HG03066 (cell line): ENCODE data around the gene TMPRSS3.
"Not testable (repeated sequence)": the region's sequence is repeated elsewhere in the genome, so short reads cannot be mapped to it uniquely, and the experiment has no call there.

ENCODE experiments used
- ATAC-seq: cut with Tn5 transposase; IDR thresholded peaks from one replicate; pipeline ENCODE4 v1.9.1; 2021; ENCODE audit warnings: low read depth; ENCODE audit not compliant: unreplicated experiment

TMPRSS3 gene

DNA sequence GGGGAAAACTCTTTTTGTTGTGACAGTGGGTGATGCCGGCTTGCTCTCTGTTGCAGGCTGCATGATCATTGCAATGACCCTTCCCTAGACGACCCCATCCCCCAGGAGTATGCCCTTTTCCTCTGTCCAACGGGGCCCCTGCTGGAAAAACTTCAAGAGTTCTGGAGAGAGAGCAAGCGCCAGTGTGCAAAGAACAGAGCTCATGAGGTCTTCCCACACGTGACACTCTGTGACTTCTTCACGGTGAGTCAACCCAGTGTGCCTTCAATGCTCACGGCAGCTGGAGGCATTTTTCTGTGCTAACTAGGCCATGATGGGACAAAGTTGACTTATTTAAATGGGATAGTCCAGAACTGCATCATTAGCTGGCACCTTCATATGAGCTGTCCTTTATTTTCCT, 13.5 kb upstream of the TMPRSS3 start:
- ATAC-seq: no peak

DNA sequence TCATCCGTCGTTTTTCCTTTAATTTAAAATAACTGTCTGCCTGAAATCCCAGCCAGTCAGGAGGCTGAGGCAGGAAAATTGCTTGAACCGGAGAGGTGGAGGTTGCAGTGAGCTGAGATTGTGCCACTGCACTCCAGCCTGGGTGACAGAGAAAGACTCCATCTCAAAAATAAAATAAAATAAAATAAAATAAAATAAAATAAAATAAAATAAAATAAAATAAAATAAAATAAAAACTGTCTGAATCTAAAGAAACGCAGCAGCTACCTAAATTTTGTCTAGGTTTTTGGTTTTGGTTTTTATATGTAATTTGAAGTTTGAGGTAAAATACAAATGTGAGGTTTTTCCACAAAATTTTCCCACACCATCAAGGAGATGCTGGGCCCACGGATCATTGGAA, 12.9 kb upstream of the TMPRSS3 start:
- ATAC-seq: not testable (repeated sequence)

GRCh38 chr21:42407476-42407875, 11.6 kb upstream of the TMPRSS3 start:
- no peak for ATAC-seq

GRCh38 chr21:42406866-42407265, 11.0 kb upstream of the TMPRSS3 start:
- no peak for ATAC-seq

- no peak for ATAC-seq
Observed at GRCh38 chr21:42406201-42406621, 10.4 kb upstream of the TMPRSS3 start.

GRCh38 chr21:42405064-42406013, 9.5 kb upstream of the TMPRSS3 start:
- ATAC-seq: no peak

DNA sequence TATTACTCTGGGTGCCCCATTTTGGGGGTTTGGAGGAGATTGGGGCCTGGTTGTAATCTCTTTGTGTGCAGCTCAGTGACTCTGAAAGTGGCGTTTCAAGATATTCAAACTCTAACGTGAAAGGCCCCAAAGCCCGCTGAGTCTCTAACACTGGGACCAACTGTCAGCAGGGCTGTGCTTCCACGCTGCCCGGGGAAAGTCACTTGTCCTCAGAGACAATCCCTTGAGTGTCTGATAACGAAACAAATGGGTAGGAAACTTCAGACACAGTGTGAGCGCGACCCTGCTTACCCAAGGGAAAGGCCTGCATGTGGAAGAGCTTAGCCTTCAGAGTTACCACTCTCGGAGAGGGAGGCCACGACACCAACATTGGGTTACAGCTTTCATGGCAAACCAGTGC, 8.7 kb upstream of the TMPRSS3 start:
- ATAC-seq: no peak

DNA sequence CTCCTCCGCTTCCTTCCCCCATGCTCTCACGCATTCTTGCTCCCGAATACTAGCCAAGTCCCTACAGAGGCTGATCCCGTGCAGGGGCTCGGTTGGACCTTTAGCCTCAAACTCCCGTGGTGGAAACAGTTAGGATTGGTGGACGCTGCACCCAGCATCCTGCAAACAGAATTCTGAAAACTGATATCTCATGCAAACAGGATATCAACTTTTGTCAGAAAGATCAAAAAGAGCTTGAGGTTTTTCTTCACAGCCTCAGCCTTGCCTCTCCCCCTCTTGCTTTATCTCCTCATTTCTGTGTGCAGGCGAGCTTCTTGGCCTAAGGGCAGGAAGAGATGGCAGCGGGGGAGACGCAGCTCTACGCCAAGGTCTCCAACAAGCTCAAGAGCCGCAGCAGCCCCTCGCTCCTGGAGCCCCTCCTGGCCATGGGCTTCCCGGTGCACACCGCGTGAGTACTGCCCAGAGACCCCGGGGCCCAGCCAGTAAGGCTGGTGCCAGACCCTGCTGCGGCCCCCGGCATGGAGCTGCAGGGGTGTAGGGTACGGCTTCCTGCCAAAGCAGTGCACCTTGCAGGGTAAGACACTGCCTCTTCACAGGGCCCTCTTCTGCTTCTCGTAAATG, 7.9 kb upstream of the TMPRSS3 start, which contains the start of gene UBASH3A:
Gene UBASH3A (plus strand): TSS at position 292 of the 621 bp plus-strand sequence. CDS start 44 bp downstream, at position 336.
- ATAC-seq: no peak

DNA sequence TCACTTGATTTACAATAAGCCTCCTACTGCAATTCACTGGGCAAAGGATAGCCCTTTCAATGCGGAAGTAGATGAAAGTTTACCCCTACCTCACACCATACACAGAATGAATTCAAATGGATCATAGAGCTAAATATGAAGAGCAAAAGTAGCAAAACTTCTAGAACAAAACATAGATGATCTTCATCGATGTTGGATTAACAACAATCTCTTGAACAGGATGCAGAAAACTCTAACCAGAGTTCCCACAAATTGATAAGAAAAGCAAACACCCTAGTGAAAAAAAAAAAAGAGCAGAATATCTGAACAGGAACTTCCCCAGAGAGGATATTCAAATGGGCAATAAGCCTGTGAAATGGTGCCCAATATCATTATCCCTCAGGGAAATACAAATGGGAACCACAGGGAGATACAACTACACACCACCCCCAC, 6.0 kb upstream of the TMPRSS3 start:
- ATAC-seq: no peak

GRCh38 chr21:42401154-42401553, 5.3 kb upstream of the TMPRSS3 start:
- ATAC-seq: no peak

GRCh38 chr21:42400525-42400924, 4.7 kb upstream of the TMPRSS3 start:
- no peak for ATAC-seq

GRCh38 chr21:42398436-42399028, 2.7 kb upstream of the TMPRSS3 start:
- no peak for ATAC-seq

DNA sequence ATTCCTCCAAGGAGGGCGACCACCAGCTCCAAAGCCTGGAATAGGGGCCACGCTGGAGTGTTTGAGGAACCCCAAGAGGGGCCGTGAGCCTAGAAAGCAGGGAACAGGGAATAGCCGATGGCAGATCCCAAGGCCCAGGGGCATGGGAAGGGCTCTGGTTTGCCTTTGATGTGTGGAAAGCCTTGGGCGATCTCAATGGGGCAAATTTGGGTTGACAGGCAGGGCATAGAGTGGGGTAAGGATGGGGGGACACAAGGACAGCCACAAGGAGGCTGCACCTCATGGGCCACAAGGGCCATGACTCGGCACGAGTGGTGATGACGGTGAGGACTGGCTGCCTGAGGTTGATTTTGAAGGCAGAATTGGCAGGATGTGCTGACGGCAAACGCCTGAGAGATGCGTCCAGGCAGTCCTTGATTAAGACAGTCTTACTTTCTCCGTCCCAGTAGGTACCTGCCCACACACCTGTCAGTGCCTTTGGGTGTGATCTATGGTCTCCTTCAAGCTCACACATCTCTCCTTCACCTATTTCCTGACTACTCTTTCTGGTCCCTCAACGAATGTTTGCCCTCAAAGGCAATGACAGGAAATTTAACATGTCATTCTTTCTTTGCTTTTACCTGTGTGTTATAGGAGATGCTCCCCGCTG, 2.0 kb upstream of the TMPRSS3 start:
- ATAC-seq: no peak

GRCh38 chr21:42396799-42397745, 1.2 kb upstream of the TMPRSS3 start:
- no peak for ATAC-seq

DNA sequence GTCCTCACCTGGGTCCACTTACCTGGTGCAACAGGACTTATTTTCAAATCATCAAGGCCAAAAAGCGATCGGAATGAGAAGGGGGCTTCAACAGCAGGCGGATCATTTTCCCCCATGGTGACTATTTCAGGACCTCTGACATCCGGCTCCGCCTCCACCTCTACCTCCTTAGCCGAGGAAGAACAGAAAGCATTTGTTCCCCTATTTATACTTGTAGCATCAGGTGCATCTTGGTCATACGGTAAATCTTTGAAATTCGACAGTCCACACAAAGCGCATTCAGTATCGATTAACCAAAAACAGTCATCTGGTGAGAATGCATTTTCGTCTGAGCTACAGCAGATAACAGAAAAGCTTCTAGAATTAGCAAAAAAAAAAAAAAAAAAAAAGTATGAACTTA, 550 bp downstream of the TMPRSS3 start:
- no peak for ATAC-seq

DNA sequence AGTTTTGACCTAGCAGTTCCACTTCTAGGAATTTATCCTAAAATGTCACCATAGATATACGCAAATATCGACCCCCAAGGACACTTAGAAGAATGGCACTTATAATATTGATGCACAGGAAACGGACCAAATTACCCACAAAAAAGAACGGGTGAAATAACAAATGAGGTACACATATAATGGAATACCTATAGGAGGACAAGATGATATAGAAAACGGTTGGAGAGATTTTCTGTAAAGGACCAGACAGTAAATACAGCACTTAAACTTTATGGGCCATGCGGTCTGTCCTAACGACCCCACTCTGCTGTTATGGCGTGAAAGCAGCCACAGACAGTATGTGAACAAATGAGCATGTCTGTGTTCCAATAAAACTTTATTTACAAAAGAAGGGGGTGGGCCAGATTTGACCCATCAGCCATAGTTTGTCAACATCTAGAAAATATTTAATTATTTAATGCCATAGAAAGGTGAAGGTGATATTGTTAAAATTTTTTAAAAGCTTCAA, 2.4 kb downstream of the TMPRSS3 start:
- no peak for ATAC-seq

- no peak for ATAC-seq
Observed at GRCh38 chr21:42392731-42393442, 3.0 kb downstream of the TMPRSS3 start.

GRCh38 chr21:42391297-42391696, 4.6 kb downstream of the TMPRSS3 start:
- no peak for ATAC-seq

GRCh38 chr21:42390696-42391095, 5.2 kb downstream of the TMPRSS3 start:
- ATAC-seq: no peak
